Ishikawa (cell line): ENCODE data around the gene UNC45A.

Experiments used
- CEBPB ChIP-seq: IDR thresholded peaks from 2 replicates; pipeline ENCODE4 v1.6.1; 2012
- MAX ChIP-seq: IDR thresholded peaks from 2 replicates; pipeline ENCODE4 v1.6.1; 2012
- RAD21 ChIP-seq: IDR thresholded peaks from 2 replicates; pipeline ENCODE4 v1.6.1; 2012; ENCODE audit warnings: low read depth
- REST ChIP-seq: IDR thresholded peaks from 2 replicates; pipeline ENCODE4 v1.6.1; 2012; ENCODE audit warnings: low read depth, mild to moderate bottlenecking
- TCF12 ChIP-seq: IDR thresholded peaks from 2 replicates; pipeline ENCODE4 v1.6.1; 2012; ENCODE audit warnings: low read depth
- TEAD4 ChIP-seq: IDR thresholded peaks from 2 replicates; pipeline ENCODE4 v1.6.1; 2012
- YY1 ChIP-seq: IDR thresholded peaks from 2 replicates; pipeline ENCODE4 v1.6.1; 2012; ENCODE audit warnings: low read depth
- ZBTB7A ChIP-seq: IDR thresholded peaks from 2 replicates; pipeline ENCODE4 v1.6.1; 2012; ENCODE audit warnings: low read depth

GRCh38 chr15:90911302-90911623, 23.8 kb upstream of the UNC45A start:
- TF ChIP-seq MAX (no peak), TCF12 (no peak), REST (no peak), RAD21 (no peak), ZBTB7A (no peak), CEBPB (no peak), TEAD4 (no peak), YY1 (no peak)
